T-helper 1 cell (primary cell): ENCODE results near the gene PRSS27.
"Not testable (repeated sequence)": the region's sequence is repeated elsewhere in the genome, so short reads cannot be mapped to it uniquely, and the experiment has no call there.

Experiments
- DNase-seq, 5 donors: peaks; one replicate each; pipeline ENCODE4 v3.0.0-alpha.2; 2012 to 2020

PRSS27 gene

DNA sequence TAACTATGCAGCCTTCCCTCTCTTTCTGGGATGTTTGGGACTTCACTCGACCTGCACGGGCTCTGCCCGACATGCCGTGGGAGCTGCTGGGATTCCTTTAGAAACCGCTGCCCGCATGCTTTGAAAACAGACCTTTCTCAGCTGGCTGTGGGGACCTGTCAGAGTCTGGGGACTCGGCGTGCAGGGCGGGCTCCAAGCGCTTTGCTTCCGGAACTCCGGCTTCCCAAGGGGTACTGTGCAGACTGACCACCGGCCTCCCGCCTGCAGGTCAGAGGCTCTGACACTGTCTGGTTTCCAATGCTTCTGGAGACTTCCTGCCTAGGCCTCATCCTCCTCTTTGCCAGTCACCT, 11.8 kb downstream of the PRSS27 start:
- no peak for DNase-seq

DNA sequence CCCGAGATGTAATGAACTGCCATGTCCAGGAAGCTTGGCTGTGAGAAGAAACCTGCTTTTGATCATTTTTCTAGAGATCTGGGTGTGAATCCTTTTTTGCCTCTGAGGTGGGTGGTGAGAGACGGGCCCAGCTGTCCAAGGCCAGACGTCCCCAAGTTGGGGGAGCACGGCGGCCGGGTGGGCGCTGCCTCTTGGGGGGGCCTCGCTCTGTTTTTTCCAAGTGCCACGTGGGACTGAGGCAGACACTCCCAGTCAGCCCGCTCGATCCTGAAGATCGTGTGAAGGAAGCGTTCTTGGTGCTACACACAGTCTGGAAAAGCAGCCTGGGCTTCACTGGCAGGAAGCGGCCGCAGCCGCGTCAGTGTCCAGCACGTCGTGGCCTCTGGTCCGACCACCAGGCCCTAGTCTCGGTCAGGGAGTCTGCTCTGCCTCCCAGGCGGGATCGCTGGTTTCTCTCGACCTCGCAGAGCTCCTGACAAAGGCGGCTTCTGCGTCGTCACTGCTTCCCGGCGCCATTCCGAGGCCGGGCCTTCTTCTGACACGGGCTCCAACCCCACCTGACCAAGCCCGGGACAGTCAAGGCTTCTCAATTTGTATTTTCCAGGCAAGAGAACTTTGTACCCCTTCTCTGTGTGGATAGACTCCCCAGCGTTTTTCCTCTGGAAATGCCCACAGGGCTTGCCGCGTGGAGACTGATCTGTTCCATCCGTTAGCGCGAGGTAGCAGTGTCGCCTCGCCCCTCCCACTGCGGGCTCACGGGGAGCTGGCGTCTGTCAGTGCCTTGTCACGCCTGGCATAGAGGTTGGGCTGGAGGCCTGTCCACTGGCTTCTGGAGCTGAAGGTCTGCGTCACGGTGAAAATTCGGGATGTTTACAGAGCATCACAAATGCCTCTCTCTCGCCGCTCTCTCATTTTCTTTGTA, 12.4 kb downstream of the PRSS27 start:
- DNase-seq: no peak

DNA sequence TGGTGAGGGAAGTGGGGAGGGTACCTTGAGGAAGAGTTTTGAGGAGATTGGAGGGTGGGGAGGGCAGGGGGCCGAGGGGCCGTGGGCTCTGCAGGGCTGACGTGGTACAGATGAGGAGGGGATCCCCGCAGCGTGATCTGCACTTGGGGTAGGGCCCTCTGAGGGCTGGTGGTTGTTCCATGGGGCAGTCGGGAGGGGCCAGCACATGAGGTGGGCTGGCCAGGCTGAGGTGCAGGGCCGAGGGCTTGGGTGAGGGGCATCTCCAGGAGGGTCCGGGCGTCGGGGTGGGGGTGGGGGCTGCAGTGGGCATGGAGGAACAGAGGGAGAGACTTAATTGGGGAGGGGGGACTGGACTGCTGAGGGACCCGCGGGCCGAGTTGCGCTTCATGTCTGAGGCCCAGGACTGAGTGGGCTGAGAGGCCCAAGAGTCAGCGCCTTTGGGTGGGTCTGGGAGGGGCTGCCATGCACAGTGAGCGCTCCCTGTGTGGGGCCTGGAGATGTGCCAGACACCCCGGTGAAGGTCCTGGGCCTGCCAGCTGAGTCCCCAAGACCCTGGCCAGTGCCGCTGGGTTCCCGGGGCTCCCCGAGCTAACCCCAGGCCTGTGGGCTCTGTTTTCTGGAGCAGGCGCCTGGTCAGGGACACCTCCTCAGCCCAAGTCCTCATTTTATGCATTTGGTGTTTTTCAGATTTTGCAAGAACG, 13.3 kb downstream of the PRSS27 start:
- DNase-seq: no peak

DNA sequence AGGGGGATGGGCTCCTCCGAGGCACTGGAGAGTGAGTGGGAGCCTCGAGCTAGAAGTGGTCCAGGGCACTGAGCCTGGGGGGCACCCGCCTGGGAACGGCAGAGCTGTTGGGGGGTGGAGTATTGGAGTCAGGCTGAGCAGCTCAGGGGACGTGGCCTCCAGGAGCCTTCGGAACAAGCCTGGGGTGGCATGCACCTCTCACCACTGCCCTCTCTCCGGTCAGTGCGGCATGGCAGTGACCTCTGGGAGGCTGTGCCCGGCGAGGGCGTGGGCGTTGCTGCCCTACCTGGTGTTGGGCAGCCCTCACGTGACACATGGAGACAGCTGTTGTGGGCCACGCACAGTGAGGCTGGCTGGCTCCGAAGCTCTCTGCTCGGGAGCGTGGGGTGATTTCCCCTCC, 13.9 kb downstream of the PRSS27 start:
- DNase-seq: no peak

DNA sequence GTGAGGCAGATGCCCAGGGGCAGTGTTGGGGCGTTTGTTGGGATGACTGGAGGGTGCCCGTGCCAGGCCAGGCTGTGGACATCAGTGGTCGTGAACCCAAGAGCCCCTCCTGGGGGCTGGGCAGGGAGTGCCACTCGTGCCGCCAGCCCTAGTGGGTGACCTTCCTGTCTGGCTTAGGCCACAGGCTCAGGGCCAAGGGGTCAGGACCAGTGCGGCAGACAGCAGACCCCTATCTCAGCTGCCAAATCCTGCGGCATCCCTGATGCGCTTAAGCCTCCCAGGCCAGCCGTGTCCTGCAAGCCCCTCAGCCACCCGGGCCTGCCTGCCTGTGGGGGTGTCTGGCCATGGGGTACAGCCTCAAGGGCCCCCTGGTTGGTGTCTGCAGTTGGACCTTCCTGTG, 14.7 kb downstream of the PRSS27 start:
- DNase-seq: no peak

DNA sequence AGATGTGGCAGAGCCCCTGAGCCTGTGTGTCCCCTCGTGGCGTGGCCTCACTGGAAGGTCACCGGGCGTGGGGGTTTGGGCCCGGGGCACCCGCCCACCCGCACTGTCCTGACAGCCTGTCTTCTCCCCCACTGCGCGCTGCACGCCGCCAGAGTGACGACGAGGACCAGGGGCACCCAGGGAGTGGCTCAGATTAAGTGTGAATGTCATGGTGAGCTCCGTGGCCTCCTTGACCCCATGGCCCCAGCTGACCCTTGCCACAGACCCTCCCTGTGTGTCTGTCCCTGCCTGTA, 15.1 kb downstream of the PRSS27 start:
- no peak for DNase-seq

GRCh38 chr16:2704166-2704982, 15.7 kb downstream of the PRSS27 start:
- no peak for DNase-seq

DNA sequence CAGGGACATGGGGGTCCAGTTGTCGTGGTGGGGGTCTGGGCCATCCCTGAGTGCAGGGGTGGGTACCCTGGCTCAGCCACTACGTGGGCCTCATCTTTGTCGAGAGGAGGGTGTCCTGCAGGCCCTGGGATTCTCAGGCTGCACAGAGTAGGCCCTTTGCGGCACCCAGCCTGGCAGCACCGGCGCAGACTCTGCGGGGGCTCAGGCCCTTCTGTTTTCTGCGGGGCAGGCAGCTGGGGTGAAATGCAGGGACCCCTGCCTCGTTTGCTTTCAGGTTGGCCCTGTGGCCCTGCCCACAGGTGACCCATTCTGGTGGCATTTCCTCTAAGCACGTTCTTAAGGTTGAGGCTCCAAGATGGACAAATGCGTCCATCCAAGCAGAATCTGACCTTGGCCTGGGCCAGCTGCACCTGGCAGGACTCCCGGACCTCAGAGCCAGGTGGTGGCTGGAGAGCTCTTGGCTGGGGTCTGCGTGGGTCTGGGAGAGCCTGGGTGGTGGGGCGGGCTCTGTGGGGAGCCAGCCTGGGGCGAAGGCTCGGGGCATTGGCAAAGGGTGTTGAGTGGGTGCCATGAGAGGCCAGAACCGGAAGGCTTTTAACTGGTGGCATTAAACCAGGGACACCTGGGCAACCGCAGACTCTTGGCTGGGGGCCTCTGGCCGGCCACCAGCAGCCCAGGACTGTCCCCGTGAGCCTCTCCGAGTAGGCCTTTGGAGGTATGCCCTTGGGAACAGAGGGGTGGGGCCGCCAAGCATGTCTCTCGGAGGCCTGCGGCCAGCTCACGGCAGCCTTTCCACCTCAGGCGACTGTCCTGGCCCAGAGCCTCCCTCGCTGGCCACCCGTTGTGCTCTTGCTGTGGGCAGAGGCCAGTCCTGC, 16.9 kb downstream of the PRSS27 start:
- no peak for DNase-seq

GRCh38 chr16:2702438-2702825, 17.6 kb downstream of the PRSS27 start:
- no peak for DNase-seq

- no peak for DNase-seq
Measured at GRCh38 chr16:2701713-2702437, 18.1 kb downstream of the PRSS27 start.

- no peak for DNase-seq
Measured at GRCh38 chr16:2701272-2701671, 18.8 kb downstream of the PRSS27 start.

DNA sequence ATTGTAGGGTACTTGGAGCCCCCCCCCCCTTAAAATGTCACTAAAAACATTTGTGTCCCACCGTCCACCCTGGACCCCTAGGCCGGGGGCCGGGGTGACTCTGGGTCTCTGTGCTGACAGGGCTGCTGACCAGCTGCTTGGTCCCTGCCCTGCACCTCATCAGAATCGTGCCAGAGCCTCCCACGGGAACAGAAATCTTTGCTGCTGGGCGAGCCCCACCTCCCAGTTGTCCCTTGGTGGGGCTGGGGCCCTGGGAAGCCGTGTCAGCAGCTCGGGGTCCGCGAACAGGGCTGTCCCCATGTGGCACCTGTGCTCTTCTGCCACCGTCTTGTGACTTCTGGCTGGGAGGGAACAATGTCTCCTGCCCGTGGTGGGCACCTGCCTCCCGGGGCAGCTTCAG, 19.2 kb downstream of the PRSS27 start:
- no peak for DNase-seq

- DNase-seq: no peak
Measured at GRCh38 chr16:2699791-2700600, 20.0 kb downstream of the PRSS27 start.

DNA sequence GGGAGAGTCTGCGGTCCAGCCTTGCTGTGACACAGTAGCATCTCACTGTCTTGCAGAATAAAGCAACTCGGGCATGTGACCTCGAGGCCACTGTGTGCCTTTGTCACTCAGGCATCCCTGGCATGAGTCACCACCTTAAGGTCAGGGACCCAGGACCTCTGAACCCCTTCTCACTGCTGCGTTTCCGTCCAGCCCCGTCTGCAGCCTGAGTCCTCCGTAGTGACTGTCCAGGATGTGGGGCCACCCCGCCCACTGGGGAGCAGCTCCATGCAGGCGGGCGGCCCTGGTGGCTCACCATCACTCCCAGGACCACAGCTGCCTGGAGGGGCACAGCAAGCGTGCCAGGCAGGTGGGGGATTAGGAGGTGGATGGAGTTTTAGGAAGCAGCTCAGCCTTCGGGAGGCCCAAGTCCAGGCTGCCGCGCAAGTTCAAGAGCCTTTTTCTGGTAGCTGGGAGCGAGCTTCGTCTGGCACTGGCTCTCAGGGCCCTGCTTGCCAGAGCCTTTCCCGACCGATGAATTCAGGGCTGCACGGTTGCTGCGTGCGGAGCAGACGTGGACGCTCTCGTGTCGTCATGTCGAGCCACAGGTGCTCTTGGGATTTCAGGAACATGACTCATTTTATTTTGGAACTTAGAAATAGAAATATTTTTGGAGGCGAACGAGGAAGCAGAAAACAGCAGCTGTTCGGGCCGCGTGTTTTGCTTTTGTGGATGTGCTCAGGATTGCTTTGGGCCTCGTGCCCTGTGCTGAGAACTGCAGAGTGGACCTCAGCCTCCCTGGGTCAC, 20.9 kb downstream of the PRSS27 start:
- DNase-seq: no peak

GRCh38 chr16:2698103-2698870, 21.7 kb downstream of the PRSS27 start:
- DNase-seq: no peak

GRCh38 chr16:2697401-2697948, 22.5 kb downstream of the PRSS27 start:
- DNase-seq: no peak

DNA sequence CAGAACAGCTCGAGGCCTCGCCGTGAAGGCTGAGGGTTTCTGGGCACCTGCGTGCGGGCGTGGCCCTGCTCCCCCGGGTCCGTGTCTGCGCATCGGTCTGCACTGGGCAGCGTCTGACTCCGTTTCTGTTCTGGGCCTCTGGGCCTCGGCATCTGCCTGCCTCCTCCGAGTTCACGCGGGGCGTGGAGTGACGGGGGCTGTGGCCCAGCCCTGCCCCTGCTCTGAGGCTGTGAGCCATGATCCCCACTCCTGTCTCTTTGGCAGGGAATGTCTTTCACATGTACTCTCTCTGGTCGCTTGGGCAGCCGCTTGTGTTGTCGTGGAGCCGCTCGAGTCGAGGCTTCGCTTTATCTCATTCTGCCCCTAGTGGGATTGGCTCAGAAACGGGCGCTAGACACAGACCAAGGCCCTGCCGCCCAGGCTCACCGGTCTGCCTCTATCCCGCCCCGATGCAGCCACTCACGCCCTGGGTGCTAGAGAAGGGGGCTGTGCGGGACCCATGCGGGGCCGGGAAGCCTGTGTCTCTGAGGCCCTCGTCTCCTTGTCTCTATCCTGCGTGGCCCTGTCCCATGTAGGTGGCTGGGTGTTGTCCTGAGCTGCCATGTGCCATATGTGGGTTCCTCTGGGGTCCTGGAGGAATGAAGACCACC, 23.3 kb downstream of the PRSS27 start:
- not testable (repeated sequence) for DNase-seq

GRCh38 chr16:2692948-2693651, 26.9 kb downstream of the PRSS27 start:
- DNase-seq: no peak
